Islet of Langerhans (tissue), 1 donor: ENCODE measurements around the gene CPA1.

ENCODE experiments used
- FAIRE-seq: peaks from one replicate; lab custom pipeline; 2011; peaks lifted over from hg19 to GRCh38; lab: Jason Lieb, UNC

CPA1 gene

DNA sequence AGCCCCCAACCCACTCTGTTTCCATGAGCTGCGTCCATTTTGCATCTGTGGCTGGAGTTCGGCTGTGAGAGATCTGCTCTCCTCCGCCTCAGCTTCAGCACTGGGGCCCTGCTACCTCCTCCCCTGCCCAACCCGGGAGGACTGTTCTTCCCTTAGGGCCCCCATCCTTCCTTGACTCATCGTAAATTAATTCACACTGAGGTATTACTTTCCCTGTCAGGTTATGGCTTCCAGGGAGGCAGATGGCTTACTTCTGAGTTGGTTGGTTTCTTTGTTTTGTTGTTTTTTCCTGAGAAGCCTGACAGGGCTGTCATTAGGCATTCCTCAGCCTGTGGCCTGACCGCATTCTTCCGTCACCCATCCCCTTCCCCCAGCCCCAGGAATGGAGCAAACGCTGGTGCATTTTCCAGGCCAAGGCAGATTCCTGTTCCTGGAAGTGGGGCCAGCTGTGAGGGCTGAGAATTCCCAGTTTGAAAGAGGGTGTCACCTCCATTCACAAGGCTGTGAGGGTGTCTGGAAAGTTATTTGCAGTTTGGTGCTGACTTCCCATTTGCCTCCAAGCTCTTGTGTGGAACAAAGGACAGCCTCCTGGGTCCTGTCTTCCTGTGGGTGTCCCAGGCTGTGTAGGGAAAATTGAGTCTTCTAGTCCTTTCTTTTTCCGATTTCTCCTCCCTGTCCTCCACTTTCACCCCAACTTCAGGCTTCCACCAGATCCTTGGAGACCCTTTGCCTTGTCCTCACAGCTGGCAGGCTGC, 24.0 kb upstream of the CPA1 start:
- FAIRE-seq = no peak

DNA sequence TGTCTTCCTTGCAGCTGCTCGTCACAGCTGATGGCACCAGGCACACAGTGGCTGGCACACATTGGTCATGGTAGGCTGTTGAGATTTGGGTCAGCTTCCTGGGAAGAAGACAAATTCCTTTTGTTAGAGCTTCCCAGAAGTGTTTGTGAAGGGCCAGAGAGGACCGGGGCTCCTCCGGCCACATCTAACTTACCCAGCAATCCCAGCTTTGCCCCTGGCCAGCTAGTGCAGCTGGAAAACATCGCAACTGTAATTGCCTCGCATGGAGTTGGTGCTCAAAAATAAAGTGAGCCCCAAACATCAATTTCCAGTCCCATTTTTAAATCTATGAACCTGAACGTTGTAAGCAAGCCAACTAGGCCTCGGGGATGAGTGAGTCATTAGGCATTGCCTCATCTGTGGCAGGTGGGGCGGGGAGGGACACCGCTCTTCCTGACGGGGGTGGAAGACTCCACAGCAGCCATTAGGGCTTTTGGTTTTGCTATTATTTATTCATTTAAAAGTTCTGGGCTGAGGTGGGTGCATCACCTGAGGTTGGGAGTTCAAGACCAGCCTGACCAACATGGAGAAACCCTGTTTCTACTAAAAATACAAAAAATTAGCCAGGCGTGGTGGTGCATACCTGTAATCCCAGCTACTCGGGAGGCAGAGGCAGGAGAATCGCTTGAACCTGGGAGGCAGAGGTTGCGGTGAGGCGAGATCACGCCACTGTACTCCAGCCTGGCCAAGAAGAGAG, 23.2 kb upstream of the CPA1 start:
- no peak for FAIRE-seq

DNA sequence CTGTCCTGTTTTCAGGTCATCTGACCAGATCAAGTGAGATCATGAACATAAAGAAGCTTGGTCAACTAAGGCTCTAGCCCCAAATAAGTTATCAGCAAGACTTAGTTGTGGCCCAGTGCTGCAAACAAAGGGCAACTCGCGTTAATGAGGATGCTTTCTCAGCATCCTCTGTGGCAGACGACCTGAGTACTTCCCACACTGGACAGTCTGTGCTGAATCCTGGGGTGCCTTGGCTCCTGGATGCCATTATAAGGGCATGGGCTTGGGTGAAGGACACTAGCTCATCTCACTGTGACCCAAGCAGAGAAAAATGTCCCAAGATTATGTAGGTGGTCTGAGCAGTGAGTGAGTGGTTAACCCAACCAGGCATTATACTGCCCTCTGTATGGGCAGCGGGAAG, 21.8 kb upstream of the CPA1 start:
- FAIRE-seq = no peak

DNA sequence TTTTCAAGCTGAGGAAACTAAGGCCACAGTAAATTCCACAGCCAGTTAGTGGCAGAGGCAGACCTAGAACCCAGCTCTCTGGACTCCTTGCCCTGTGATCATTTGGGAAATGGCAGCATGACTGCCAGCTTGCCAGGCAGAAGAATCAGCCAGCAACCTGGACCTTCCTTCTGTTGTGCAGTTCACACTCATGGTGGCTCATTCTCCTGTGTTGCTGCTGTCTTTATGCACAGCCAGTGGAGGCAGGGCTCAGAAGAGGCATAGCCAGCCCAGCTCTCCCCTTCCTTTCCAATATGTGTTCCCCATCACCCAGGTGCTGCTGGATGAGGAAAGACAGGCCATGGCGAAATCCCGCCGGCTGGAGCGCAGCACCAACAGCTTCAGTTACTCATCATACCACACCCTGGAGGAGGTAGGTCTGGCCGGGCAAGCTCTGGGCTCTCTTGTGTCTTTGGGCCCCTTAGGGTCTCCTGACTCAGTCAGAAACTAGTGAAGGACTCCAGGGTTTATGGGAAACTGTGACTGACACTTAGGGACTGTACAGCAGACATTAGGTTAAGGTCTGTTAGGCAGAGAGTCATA, 20.9 kb upstream of the CPA1 start:
- no peak for FAIRE-seq

DNA sequence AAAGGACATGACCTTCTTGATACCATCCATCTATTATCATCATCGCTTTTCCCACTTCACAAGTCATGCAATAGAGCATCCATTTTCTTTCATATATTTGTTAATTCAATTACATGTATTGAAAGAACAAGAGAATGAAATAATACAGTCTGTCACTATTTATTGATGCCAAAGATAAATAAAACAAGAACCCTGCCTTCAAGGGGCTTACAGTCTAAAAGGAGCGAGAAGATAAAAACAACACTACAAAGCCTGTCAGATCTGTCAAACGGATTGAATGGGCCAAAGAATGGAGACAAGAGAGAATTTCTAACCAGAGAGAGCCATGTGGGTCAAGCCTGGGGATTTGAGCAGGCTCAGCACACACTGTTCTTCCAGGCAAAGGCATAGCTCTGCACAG, 19.8 kb upstream of the CPA1 start:
- FAIRE-seq = no peak

DNA sequence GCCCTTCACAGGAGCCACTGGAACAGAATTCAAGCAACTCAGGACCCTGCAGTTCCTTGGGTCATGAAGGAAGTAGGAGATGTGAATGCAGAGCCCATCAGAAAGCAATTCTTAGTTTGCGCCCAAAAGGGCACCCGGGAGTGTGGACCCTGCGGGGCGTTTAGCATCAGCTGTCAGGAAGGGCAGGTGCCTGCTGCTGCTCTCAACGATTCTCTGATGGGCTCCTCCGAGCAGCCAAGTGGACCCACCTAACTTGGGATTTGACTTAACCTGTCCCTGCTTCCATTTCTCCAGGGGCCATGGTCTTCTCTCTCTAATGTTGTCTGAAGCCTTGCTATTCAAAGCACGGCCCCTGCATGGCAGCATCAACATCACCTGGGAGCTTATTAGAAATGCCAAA, 18.6 kb upstream of the CPA1 start:
- FAIRE-seq = no peak

DNA sequence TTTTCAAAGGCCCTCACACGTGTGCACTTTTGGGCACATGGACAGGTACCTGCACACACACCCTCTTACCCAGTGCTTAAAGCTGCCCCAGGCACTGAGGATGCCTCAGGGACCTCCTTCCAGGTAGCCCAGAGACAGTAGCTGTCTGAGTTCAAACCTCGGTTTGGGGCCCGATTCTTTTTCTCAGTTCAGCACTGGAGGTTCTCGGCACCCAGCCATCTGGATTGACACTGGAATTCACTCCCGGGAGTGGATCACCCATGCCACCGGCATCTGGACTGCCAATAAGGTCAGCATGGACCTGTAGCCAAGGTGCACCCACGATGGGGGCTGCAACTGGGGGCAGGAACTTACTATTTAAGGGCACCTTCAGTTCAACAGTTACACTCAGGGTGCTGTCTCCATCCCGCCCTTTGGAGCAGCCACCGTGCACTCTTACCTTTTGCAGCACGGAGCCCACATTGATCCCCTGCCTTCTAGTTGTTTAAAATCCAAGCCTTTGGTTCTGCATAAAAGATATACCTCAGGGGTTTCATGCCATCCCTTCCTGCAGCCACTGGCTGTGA, 18.0 kb upstream of the CPA1 start:
- no peak for FAIRE-seq

DNA sequence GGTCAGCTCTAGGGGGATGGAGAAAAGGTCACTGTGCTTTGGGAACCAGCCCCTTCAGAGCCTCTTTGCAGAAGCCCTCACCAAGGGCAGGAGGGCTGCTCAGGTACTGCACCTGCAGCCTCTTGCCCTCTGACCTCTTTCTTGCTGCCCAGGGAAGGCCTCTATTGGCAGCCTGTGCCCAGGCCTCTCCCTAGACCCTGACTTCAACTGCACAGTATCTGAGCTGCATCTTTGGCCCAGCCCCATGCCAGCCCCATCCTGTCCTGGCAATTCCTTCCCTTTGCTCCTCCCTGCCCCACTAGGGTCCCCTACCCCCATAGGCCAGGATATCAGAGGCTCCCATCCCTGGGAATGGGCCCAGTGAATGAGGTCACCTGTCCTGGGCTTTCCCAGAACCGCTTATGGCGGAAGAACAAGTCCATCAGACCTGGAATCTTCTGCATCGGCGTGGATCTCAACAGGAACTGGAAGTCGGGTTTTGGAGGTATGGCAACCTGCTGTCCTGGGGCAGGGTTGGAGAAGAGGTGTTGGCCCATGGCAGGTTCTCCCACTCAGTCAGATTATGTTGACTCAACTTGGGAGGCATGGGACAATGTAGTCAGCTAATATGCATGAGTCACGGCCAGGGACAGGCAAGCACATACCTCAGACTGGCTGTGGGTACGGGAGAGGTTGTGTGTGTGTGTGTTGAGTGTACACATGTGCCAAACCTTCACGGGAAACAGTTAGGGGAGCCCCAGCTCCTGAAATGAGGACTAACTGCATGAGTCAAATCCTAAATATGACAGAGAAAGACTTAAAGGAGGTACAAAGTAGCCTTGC, 17.1 kb upstream of the CPA1 start:
- no peak for FAIRE-seq

DNA sequence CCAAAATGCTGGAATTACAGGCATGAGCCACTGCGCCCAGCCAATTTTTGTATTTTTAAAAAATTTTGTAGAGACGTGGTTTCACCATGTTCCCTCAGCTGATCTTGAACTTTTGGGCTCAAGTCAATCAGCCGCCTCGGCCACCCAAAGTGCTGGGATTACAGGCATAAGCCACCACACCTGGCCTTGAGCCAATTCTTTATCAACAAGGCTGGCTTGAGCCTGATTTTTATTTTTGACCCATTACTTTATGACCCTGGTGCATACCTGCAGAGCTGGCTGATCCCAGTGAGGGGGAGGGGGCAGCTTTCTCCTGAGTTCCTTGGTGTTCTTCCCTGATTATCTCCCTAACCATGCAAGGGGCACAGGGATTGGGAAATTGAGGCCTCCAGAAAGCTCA, 15.8 kb upstream of the CPA1 start:
- no peak for FAIRE-seq

DNA sequence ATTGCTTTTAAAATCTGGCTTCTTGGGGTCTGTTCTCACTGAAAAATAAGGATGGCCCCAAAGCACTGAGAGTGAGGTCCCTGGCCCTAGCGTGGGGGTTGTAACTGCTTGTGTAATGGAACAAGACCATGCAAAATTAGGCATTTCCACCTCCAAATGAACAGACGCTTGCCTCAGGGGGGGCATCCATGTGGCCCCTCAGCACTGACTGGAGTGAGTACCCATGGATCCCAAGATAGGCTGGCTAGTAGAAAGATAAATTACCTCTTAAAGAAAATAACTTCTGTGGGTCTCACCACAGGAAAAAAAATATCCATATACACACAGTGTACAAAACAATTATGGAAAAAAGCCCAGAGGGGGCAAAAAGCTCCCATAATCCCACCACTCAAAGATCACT, 15.2 kb upstream of the CPA1 start:
- no peak for FAIRE-seq

DNA sequence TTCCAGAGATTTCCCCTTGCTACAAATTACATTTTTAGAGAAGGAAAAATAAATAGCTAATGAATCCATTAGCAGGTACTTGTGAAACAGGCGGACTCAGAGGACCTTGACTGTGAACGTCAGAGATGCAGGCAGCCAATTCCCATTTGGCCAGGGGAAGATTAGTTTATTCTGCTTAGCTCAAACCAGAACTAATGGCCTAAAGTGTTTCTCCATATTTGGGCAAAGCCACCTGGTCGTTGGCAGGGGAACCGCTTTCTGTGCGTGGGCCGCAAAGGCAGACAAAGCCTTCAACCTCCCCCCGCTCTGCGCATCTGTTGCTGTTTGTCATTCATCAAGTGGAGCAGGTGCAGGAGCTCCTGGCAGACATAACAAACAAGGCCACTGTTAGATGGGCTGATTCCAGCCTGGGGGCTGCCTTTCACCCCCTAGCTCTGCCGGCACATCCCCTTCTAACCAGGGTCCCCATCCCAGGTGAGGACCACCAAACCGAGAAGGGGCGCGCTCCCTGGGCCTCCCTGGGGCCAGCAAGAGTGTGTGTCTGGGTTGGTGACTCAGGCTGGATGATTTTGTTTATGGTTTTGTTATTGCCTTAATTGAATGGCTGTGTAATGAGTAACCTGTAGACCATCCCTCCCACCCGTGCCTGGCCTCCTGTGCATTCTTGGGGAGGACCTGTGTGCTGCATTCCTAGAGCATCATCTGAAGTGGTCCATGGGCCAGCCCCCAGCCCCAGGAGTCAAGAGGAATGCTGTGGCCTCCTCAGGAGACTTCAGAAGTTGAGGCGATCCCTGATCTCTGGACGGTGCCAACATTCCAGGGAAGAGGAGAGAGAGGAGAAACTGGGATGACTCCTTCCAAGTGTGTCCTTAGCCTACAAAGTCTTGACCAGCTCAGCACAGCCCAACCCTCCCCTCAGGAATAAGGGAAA, 14.5 kb upstream of the CPA1 start:
- FAIRE-seq = peak; percentile 98

DNA sequence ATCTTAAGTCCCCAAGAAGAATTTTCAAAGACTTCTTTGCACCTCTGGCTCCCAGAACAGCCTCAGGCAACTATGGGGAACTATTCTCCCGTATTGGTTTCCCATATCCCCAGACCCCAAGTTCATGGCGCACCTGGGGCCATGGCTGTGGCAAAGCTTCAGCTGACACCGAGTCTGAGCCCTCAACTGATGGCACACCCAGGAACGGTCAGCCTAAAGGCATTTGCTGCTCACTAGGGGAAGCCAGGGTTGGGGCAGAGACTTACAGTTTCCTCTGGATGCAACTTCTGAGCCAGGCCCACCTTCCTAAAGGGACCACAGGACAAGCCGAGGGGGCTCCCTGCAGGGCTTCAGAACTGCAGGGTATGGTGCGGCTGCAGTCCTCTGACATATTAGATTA, 13.7 kb upstream of the CPA1 start:
- FAIRE-seq = no peak

DNA sequence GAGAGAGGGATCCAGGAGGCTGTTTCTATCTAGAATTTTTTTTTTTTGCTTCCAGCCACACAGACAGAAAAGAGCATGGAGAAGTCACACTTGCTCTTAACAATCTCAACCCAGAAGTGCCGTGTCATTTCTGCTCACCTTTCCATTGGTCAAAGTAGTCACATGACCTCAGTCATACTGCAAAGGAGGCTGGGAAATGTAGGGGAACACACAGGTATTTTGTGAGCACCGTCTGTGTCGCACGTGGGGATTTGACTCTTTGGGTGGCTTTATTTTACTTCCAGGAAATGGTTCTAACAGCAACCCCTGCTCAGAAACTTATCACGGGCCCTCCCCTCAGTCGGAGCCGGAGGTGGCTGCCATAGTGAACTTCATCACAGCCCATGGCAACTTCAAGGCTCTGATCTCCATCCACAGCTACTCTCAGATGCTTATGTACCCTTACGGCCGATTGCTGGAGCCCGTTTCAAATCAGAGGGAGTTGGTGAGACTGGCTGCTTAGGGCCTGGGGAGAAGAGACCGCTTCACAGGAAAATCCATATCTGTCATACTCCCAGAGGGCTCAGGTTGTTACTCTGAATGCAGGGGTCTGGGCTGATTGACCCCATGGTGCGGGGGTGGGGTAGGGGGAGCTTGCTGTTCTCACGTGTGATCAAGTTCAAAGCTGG, 13.1 kb upstream of the CPA1 start:
- FAIRE-seq = no peak

DNA sequence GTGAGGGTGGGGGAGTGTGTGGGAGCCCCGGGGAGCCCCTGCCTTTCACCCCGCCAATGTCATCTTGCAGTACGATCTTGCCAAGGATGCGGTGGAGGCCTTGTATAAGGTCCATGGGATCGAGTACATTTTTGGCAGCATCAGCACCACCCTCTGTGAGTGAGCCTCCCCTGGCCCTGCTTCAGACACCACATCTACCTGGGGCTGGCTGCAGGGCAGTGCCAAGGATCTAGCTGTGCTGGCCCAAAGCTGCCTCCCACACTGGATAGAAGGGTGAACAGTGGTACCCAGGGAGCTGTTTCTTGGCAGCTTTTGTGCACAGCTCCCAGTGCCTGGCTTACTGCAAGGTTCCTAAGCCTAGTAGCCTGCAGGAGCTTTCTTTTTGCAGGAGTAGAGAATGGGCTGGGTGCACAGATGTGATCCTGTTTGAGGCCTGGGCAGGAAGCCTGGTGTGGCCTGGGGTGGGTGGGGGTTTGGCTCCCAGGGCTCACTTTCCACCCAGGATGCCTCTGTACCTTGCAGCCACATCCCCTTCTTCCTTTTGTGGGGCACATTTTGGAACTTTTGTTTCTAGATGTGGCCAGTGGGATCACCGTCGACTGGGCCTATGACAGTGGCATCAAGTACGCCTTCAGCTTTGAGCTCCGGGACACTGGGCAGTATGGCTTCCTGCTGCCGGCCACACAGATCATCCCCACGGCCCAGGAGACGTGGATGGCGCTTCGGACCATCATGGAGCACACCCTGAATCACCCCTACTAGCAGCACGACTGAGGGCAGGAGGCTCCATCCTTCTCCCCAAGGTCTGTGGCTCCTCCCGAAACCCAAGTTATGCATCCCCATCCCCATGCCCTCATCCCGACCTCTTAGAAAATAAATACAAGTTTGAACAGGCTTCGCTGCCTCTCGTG, 12.2 kb upstream of the CPA1 start:
- no peak for FAIRE-seq

DNA sequence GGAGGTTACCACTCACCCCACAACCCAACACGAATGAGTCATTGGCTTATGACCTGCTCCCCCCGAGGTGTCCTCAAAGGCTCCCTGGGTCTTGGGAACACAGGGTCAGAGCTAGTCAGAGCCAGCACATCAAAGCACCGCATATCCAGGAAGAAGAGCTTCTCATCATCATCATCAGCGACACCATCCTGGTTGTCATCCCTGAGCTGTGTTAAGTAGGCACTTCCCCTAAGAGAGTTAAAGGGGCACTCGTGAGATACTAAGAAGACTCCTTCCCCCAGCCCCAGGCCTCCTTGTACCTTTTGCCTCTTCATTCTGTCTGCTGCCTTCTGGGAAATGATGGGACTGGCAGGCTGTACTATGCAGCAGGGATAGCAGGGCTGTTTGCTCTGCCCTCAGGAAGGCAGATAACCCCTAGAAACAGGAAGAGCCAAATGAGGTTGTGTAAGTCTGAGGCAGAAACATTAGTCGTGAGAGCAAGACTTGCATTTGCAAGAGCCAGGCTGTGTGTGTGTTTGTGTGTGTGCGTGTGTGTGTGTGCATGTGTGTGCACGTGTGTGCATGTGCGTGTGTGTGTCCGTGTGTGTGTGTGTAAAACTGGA, 11.1 kb upstream of the CPA1 start:
- FAIRE-seq = no peak

DNA sequence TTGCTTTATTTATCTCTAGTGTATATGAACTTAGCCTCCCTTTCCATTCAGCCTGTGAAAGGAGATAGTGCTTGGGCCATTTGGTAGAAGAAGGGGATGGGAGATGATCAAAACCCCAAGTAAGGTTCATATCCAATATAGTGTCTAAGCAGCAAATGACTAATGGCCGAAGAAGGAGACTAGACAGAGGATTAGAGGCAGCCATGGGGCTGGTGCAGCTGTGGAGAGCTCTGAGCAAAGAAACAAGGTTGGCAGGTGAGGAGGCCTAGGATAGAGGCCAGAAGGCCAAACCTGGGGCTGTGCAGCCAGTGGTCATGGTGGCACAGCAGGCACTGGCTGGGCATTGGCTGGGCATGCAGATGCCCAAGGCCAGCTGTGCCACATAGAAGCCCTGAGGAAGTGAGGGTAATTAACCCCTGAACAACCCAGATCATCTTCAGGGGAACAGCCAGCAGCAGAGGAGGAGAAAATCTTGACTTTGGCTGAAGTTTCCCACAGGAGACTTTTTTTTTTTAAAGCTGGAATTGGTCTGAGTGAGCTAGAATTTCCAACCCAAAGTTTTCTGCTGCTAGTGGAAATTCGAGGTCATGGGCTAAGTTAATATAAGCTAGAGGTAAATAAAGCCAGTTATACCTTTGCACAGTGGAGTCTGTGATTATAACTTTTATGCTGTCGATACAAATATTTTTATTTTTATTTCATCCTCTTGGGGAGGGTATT, 10.3 kb upstream of the CPA1 start:
- no peak for FAIRE-seq

DNA sequence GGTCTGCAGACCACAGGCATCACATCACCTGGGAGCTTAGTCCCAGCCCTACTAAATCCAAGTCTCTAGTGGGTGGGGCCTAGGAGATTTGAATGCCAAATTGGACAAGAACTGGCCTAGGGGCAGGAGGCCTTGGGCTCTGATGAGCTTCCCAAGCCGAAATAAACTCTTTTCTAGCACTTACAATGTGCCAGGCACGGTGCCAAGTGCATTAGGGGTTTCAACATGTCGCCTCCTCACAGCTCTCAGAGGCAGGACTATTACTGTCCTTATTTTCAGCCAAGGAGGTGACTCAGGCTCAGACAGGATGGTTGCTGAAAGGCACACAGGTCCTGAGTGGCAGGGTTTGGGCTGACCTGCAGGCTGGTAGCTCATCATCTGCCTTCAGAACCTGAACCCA, 9.2 kb upstream of the CPA1 start:
- no peak for FAIRE-seq

DNA sequence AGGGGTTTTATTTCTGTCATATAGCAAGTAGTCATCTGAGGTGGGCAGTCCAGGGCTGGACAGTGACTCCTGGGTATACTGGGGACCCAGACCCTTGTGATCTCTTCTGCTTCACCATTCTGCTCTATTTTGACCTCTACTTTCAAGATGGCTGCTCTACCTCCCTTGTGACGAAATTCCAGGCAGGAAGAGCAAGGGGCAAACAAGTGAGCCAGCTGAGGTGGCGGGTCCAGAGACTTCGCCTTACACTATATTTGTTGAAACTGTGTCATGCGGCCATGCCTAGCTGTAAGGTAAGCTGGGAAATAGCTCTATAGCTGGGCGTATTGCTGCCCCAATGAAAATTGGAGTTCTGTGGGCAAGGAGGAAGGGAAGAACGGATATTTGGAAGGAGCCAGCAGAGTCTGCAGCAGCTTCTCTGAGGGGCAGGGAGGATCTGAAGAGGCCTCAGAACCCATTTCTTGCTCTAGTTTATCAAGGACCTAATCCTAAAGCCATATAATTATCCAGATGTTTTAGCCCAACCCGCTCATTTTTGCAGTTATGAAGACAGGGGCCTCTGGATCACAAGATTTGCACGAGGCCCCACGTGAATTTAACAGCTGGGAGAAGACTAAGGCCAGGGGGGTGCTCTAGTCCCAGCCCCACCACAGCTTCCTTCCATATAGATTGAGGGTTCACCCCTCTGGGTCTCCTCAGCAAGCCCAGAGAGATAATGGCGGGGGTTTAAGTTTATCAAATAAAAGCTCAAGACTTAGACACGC, 7.7 kb upstream of the CPA1 start:
- no peak for FAIRE-seq
